ENCODE data around the gene ENOX1. TPM values are rescaled to one million over a fixed set of nuclear protein-coding genes. Genes with fewer than 3 reads are reported as not detected.

Gene ENOX1
- polyA plus RNA-seq, 3 donors: 0.04 TPM; not detected in 2

DNA sequence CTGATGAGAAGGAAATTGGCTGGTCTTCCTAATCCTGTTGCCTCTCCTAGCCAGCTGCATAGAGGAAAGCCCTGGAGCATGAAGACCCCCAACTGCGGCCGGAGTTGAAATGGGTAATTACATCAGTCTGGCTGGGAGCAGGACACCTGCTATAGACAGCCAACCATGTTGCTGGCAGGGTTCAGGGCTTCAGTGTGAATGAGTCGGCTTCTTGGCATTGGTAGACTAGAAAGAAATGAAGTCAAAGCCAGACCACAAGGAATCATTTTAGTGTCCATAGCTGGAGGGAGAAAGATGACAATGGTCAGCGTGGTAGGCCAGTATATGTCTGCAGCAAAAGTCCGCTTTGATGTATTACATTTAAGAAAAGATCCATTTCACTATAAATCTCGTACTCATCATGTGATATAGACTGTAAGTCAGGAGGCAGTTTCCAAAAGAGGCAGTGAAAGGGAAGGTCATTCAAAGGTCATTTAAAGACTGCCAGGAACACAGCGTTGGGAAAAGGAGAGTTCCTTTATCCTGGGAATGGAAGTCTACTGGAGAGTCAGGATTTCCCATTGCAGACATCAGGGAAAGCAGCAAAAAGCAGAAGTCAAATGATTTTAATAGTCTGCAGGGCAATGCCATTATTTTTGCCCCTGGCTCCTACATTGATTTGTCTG, 500.7 kb downstream of the ENOX1 start:
- no peaks in the 10 kb centered on the region for H3K79me2 ChIP-seq (ENCODE audit: insufficient read depth, low read length)
- no peaks in the 10 kb centered on the region for H3K27me3 ChIP-seq (ENCODE audit: control insufficient read depth in 2 of 2, insufficient read depth in 2 of 2, low read length in 2 of 2)
- Mint-ChIP-seq H3K27me3 (ENCODE audit: low read depth in 3 of 3) (peaks cover 0 to 3% (median 2%) of the 10 kb centered on the region in 3 donors), H3K4me1 (peaks cover 2% of the 10 kb centered on the region), H3K9me3 (no peaks in the 10 kb centered on the region), H3K27ac (no peak overlapping the region), H3K36me3 (no peaks in the 10 kb centered on the region), H3K4me3 (no peak overlapping the region)
- H3K4me2 ChIP-seq (replicated peaks; ENCODE audit: extremely low read depth, low read length, poor library complexity, severe bottlenecking): no peak overlapping the region
- TF ChIP-seq, protein P1, sequence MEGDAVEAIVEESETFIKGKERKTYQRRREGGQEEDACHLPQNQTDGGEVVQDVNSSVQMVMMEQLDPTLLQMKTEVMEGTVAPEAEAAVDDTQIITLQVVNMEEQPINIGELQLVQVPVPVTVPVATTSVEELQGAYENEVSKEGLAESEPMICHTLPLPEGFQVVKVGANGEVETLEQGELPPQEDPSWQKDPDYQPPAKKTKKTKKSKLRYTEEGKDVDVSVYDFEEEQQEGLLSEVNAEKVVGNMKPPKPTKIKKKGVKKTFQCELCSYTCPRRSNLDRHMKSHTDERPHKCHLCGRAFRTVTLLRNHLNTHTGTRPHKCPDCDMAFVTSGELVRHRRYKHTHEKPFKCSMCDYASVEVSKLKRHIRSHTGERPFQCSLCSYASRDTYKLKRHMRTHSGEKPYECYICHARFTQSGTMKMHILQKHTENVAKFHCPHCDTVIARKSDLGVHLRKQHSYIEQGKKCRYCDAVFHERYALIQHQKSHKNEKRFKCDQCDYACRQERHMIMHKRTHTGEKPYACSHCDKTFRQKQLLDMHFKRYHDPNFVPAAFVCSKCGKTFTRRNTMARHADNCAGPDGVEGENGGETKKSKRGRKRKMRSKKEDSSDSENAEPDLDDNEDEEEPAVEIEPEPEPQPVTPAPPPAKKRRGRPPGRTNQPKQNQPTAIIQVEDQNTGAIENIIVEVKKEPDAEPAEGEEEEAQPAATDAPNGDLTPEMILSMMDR (IDR thresholded peaks at IDR 0.05): no peak
- no peaks in the 10 kb centered on the region for H4K20me1 ChIP-seq (ENCODE audit: insufficient read depth, low read length)
- no peaks in the 10 kb centered on the region for H3K4me1 ChIP-seq (ENCODE audit: control insufficient read depth in 1 of 2, insufficient read depth in 2 of 2, low read length in 2 of 2)
- H3K36me3 ChIP-seq (replicated peaks in 1 of 2; ENCODE audit: control insufficient read depth in 1 of 2, insufficient read depth in 2 of 2, low read length in 2 of 2): no peaks in the 10 kb centered on the region
- H3K9ac ChIP-seq (ENCODE audit: insufficient read depth, low read length, poor library complexity, severe bottlenecking): no peak overlapping the region
- H3K4me3 ChIP-seq (replicated peaks in 1 of 3; ENCODE audit: low read depth in 2 of 3, low read length in 3 of 3): no peak overlapping the region
- 72% methylated on average over 4 of the region's 7 CpGs for WGBS (ENCODE audit: insufficient coverage)
- intact Hi-C loops (cut with micrococcal nuclease): no loop called here
- no peak overlapping the region for H3K27ac ChIP-seq (ENCODE audit: low read depth in 1 of 2, low read length in 2 of 2)
- H2AFZ ChIP-seq (ENCODE audit: insufficient read depth, low read depth, low read length, poor library complexity, severe bottlenecking): no peak overlapping the region
- no peaks in the 10 kb centered on the region for H3K9me3 ChIP-seq (replicated peaks in 1 of 2; ENCODE audit: control insufficient read depth in 1 of 2, insufficient read depth in 1 of 2, low read length in 2 of 2)
- DNase-seq: no peak

DNA sequence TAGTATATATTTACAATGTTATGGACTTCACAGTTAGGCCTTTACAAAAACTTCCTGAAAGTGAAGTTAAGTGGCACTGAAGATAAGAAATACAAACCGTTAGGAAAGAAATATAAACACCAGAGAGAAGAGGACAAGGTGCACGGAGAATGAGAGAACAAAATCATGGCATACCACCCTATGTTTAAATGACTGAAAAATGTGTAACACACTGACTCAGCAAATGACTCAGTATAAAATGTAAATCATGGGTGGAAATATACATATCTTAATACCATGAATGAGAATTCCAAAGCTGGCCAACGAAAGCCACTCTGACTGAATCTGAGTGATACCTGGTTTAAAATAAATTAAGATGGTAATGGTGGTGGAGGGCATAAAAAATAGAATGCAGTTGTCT, 502.6 kb downstream of the ENOX1 start:
- Histone ChIP-seq H3K9ac (ENCODE audit: insufficient read depth, low read length, poor library complexity, severe bottlenecking) (no peak overlapping the region), H3K4me2 (replicated peaks; ENCODE audit: extremely low read depth, low read length, poor library complexity, severe bottlenecking) (no peak overlapping the region), H3K4me3 (replicated peaks in 1 of 3; ENCODE audit: low read depth in 2 of 3, low read length in 3 of 3) (no peak overlapping the region), H4K20me1 (ENCODE audit: insufficient read depth, low read length) (no peaks in the 10 kb centered on the region), H3K27me3 (ENCODE audit: control insufficient read depth in 2 of 2, insufficient read depth in 2 of 2, low read length in 2 of 2) (no peaks in the 10 kb centered on the region), H3K9me3 (replicated peaks in 1 of 2; ENCODE audit: control insufficient read depth in 1 of 2, insufficient read depth in 1 of 2, low read length in 2 of 2) (no peaks in the 10 kb centered on the region), H3K36me3 (replicated peaks in 1 of 2; ENCODE audit: control insufficient read depth in 1 of 2, insufficient read depth in 2 of 2, low read length in 2 of 2) (no peaks in the 10 kb centered on the region), H3K27ac (ENCODE audit: low read depth in 1 of 2, low read length in 2 of 2) (no peak overlapping the region), H2AFZ (ENCODE audit: insufficient read depth, low read depth, low read length, poor library complexity, severe bottlenecking) (no peak overlapping the region), H3K4me1 (ENCODE audit: control insufficient read depth in 1 of 2, insufficient read depth in 2 of 2, low read length in 2 of 2) (no peaks in the 10 kb centered on the region), H3K79me2 (ENCODE audit: insufficient read depth, low read length) (no peaks in the 10 kb centered on the region)
- no peaks in the 10 kb centered on the region for H3K36me3 Mint-ChIP-seq
- no peak overlapping the region for H3K4me3 Mint-ChIP-seq
- no peak for DNase-seq
- intact Hi-C loops (cut with micrococcal nuclease): no loop called here
- TF ChIP-seq, protein P1 (IDR thresholded peaks at IDR 0.05): no peak
- peaks cover 0 to 3% (median 2%) of the 10 kb centered on the region in 3 donors for H3K27me3 Mint-ChIP-seq (ENCODE audit: low read depth in 3 of 3)
- H3K9me3 Mint-ChIP-seq: no peaks in the 10 kb centered on the region
- no CpG with 5 or more reads among the region's 3 CpGs for WGBS (ENCODE audit: insufficient coverage)
- peaks cover 2% of the 10 kb centered on the region for H3K4me1 Mint-ChIP-seq
- H3K27ac Mint-ChIP-seq: no peak overlapping the region
